GM23338 (cell line): Measurements from ENCODE around the gene DCAF17. TPM values are rescaled to one million over a fixed set of nuclear protein-coding genes. Genes with fewer than 3 reads are reported as not detected.

ENCODE experiments used
- ATAC-seq: fragments of 200-7000 bp; cut with Tn5 transposase; 3 replicates; pipeline ENCODE4 v1.9.1; 2020
- DNase-seq: peaks from one replicate; pipeline ENCODE4 v3.0.0-alpha.2; 2015; ENCODE audit warnings: low spot score
- H2AFZ ChIP-seq: fragments of 200-600 bp; sonication (generic); 2 replicates; pipeline ENCODE4 v1.8.0; 2016; ENCODE audit warnings: antibody characterized with exemption, mild to moderate bottlenecking, moderate library complexity
- H3F3A ChIP-seq: fragments of 200-600 bp; sonication (generic); replicated peaks from 2 replicates; pipeline ENCODE4 v1.8.0; 2017; ENCODE audit warnings: antibody characterized with exemption, mixed run types, low read depth
- H3K27ac ChIP-seq: fragments of 200-600 bp; sonication (generic); 2 replicates; pipeline ENCODE4 v1.6.1; 2016; ENCODE audit warnings: low read depth
- H3K27me3 ChIP-seq: fragments of 200-600 bp; sonication (generic); 2 replicates; pipeline ENCODE4 v1.8.0; 2016; ENCODE audit warnings: mild to moderate bottlenecking, mixed run types, moderate library complexity; ENCODE audit not compliant: insufficient read depth
- H3K36me3 ChIP-seq: fragments of 200-600 bp; sonication (generic); 2 replicates; pipeline ENCODE4 v1.8.0; 2016; ENCODE audit warnings: mild to moderate bottlenecking; ENCODE audit not compliant: insufficient read depth
- H3K4me1 ChIP-seq: fragments of 200-600 bp; sonication (generic); 2 replicates; pipeline ENCODE4 v1.8.0; 2016; ENCODE audit warnings: mild to moderate bottlenecking, moderate library complexity; ENCODE audit not compliant: insufficient read depth
- H3K4me2 ChIP-seq: fragments of 200-600 bp; sonication (generic); 2 replicates; pipeline ENCODE4 v1.7.1; 2017; ENCODE audit warnings: mixed run types
- H3K4me3 ChIP-seq: fragments of 200-600 bp; sonication (generic); 2 replicates; pipeline ENCODE4 v1.6.1; 2016; ENCODE audit warnings: mixed run types
- H3K79me2 ChIP-seq: fragments of 200-600 bp; sonication (generic); replicated peaks from 2 replicates; pipeline ENCODE4 v1.8.0; 2017; ENCODE audit warnings: mild to moderate bottlenecking; ENCODE audit not compliant: insufficient read depth
- H3K9me2 ChIP-seq: fragments of 200-600 bp; sonication (generic); 2 replicates; pipeline ENCODE4 v1.8.0; 2017; ENCODE audit not compliant: insufficient read depth
- H4K20me1 ChIP-seq: fragments of 200-600 bp; sonication (generic); replicated peaks from 2 replicates; pipeline ENCODE4 v1.8.0; 2017; ENCODE audit warnings: mild to moderate bottlenecking; ENCODE audit not compliant: insufficient read depth
- H3K27ac Mint-ChIP-seq: 2 replicates; pipeline ENCODE4 v1.8.0; 2020; ENCODE audit warnings: inconsistent platforms, mild to moderate bottlenecking, moderate library complexity, mixed read lengths
- H3K27me3 Mint-ChIP-seq: 3 replicates; pipeline ENCODE4 v1.8.0; 2022; ENCODE audit warnings: low read depth, mild to moderate bottlenecking, moderate library complexity, mixed read lengths, inconsistent platforms; ENCODE audit not compliant: insufficient read depth, poor library complexity
- H3K36me3 Mint-ChIP-seq: 3 replicates; pipeline ENCODE4 v1.8.0; 2021; ENCODE audit warnings: low read depth, mild to moderate bottlenecking, inconsistent platforms, moderate library complexity, mixed read lengths
- H3K4me1 Mint-ChIP-seq: 3 replicates; pipeline ENCODE4 v1.8.0; 2020; ENCODE audit warnings: mild to moderate bottlenecking, inconsistent platforms, mixed read lengths
- H3K4me3 Mint-ChIP-seq: 3 replicates; pipeline ENCODE4 v1.8.0; 2021; ENCODE audit warnings: moderate library complexity, mild to moderate bottlenecking, inconsistent platforms, mixed read lengths
- H3K9me3 Mint-ChIP-seq: 3 replicates; pipeline ENCODE4 v1.8.0; 2020; ENCODE audit warnings: moderate library complexity, mild to moderate bottlenecking, inconsistent platforms, mixed read lengths
- CREB1 ChIP-seq: fragments of 250-450 bp; sonication (Bioruptor Pico); IDR thresholded peaks from 2 replicates; pipeline ENCODE4 v1.5.0; 2020; ENCODE audit warnings: low read depth, mild to moderate bottlenecking, moderate library complexity
- CTCF ChIP-seq, 2 experiments: fragments of 200-600 bp in 1 of 2; sonication (generic) in 1 of 2; conservative IDR thresholded peaks; 2 replicates each; pipeline versions ENCODE4 v1.5.1 to v1.6.1; 2016 to 2017; ENCODE audit warnings: antibody characterized with exemption in 2 of 2, low read depth in 2 of 2, mild to moderate bottlenecking in 2 of 2, moderate library complexity in 1 of 2
- ETS1 ChIP-seq: IDR thresholded peaks from 2 replicates; pipeline ENCODE4 v1.6.1; 2016; ENCODE audit warnings: antibody characterized with exemption
- EZH2 ChIP-seq: fragments of 200-600 bp; sonication (generic); IDR thresholded peaks from one replicate; pipeline ENCODE4 v1.8.0; 2017; ENCODE audit warnings: antibody characterized with exemption, mild to moderate bottlenecking, low read depth; ENCODE audit not compliant: unreplicated experiment
- EZH2phosphoT487 ChIP-seq: fragments of 200-600 bp; sonication (generic); IDR thresholded peaks from one replicate; pipeline ENCODE4 v1.8.1; 2018; ENCODE audit warnings: antibody characterized with exemption; ENCODE audit not compliant: unreplicated experiment
- JUNB ChIP-seq: IDR thresholded peaks from one replicate; pipeline ENCODE4 v1.6.1; 2016; ENCODE audit warnings: antibody characterized with exemption; ENCODE audit not compliant: unreplicated experiment
- NANOG ChIP-seq: IDR thresholded peaks from 2 replicates; pipeline ENCODE4 v1.6.1; 2016; ENCODE audit warnings: antibody characterized with exemption, borderline replicate concordance
- POLR2AphosphoS5 ChIP-seq: IDR thresholded peaks from 2 replicates; pipeline ENCODE4 v1.6.1; 2016; ENCODE audit warnings: antibody characterized with exemption, low read depth
- REST ChIP-seq: IDR thresholded peaks from one replicate; pipeline ENCODE4 v1.6.1; 2018; ENCODE audit warnings: antibody characterized with exemption; ENCODE audit not compliant: unreplicated experiment
- STAT1 ChIP-seq: IDR thresholded peaks from one replicate; pipeline ENCODE4 v1.6.1; 2016; ENCODE audit warnings: antibody characterized with exemption; ENCODE audit not compliant: unreplicated experiment
- ZNF114 ChIP-seq: fragments of 250-450 bp; sonication (Bioruptor Pico); IDR thresholded peaks from 2 replicates; pipeline ENCODE4 v1.5.0; 2020; ENCODE audit warnings: mild to moderate bottlenecking, moderate library complexity
- ZNF331 ChIP-seq: fragments of 250-450 bp; sonication (Bioruptor Pico); IDR thresholded peaks from 2 replicates; pipeline ENCODE4 v1.5.0; 2020; ENCODE audit warnings: low read depth, mild to moderate bottlenecking, moderate library complexity
- ZNF462 ChIP-seq: fragments of 250-450 bp; sonication (Bioruptor Pico); IDR thresholded peaks from 2 replicates; pipeline ENCODE4 v1.5.0; 2020; ENCODE audit warnings: mild to moderate bottlenecking, moderate library complexity
- polyA plus RNA-seq: library from polyadenylated mRNA; unstranded; fragments of >200 nt; fragmentation: Nextera tagmentation; extraction: Ambion mirVana; gene quantifications from 2 replicates; pipeline ENCODE4 v1.2.1, GENCODE V29; 2016
- total RNA-seq: library from RNA; depleted of rRNA; stranded (reverse); fragments of >200 nt; shearing (Covaris generic); gene quantifications from 2 replicates; pipeline ENCODE4 v1.2.3, GENCODE V29; 2014

DCAF17 gene
- total and polyA plus RNA-seq, 2 experiments from 2014 or later = 11.0 to 37.3 TPM

DNA sequence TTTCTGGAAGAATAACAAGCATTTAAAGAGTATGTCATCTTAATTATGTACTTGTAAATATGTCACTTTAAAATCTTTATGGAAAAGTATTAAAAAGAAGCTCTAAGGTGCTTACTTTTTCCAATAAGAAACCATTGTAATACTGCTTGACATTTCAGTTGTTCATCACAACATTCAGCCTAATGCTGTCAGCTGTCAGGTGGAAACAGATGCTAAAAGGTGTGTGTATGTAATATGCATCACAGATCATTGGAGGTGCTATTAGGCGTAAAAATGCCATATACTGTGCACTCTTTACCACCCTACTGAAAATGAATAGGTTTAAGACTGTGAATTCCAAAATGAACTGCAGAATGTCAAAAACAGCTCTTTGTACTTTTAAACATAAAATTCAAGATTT lies 40.5 kb upstream of the DCAF17 start:
- Histone ChIP-seq H3K27me3 (no peaks in the 10 kb centered on the region), H4K20me1 (no peaks in the 10 kb centered on the region), H3K9me2 (no peaks in the 10 kb centered on the region), H2AFZ (no peak overlapping the region), H3K79me2 (peaks cover 37% of the 10 kb centered on the region), H3F3A (no peaks in the 10 kb centered on the region), H3K4me2 (no peak overlapping the region), H3K4me3 (no peak overlapping the region), H3K36me3 (no peaks in the 10 kb centered on the region), H3K27ac (no peak overlapping the region), H3K4me1 (peaks cover 30% of the 10 kb centered on the region)
- no peak overlapping the region for H3K27ac Mint-ChIP-seq
- no peak for ATAC-seq
- DNase-seq = no peak
- TF ChIP-seq CREB1 (CRISPR knock-in tag) (no peak), STAT1 (no peak), JUNB (no peak), ZNF331 (CRISPR knock-in tag) (no peak), CTCF (conservative IDR thresholded peaks at IDR 0.05; ENCODE audit: low read depth in 2 of 2) (no peak), NANOG (no peak), ETS1 (no peak), EZH2phosphoT487 (no peak), REST (no peak), EZH2 (no peak), ZNF462 (CRISPR knock-in tag) (no peak), POLR2AphosphoS5 (no peak), ZNF114 (CRISPR knock-in tag) (no peak)
- peaks cover 39% of the 10 kb centered on the region for H3K4me1 Mint-ChIP-seq
- peaks cover 5% of the 10 kb centered on the region; the same call in 1 of the 3 replicates for H3K36me3 Mint-ChIP-seq
- H3K9me3 Mint-ChIP-seq = peaks cover 4% of the 10 kb centered on the region; the same call in 2 of the 3 replicates
- H3K4me3 Mint-ChIP-seq = no peak overlapping the region
- no peaks in the 10 kb centered on the region for H3K27me3 Mint-ChIP-seq
